ENCODE results near the gene NUDT8. TPM values are rescaled to one million over a fixed set of nuclear protein-coding genes. Genes with fewer than 3 reads are reported as not detected.
"Not testable (repeated sequence)": the region's sequence is repeated elsewhere in the genome, so short reads cannot be mapped to it uniquely, and the experiment has no call there.

The NUDT8 gene
- total RNA-seq, 1 donor from 2014 or later, result 22.6 TPM

DNA sequence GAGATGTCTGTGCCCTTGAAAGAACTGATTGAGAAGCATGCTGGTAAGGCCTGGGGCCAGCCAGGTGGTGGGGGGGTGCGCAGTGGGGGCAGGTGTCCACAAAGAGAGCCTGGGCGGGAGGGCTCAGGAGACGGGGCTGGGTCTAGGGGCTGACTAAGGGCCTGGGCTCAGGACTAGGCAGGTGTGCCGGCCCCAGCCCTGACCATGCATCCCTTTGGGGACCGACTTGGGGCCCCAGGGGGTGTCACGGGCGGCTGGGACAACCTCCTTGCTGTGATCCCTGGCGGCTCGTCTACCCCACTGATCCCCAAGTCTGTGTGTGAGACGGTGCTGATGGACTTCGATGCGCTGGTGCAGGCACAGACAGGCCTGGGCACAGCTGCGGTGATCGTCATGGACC is 18.6 kb downstream of the NUDT8 start:
- peak; percentile 56 for DNase-seq
- H3K4me1 Mint-ChIP-seq, result peaks cover 28% of the 10 kb centered on the region
- H3K4me3 Mint-ChIP-seq, result no peak overlapping the region
- H3K27ac Mint-ChIP-seq, result no peak overlapping the region
- intact Hi-C loops (cut with micrococcal nuclease), result no loop called here
- no peaks in the 10 kb centered on the region for H3K27me3 Mint-ChIP-seq
- no peaks in the 10 kb centered on the region for H3K9me3 Mint-ChIP-seq
- H3K36me3 Mint-ChIP-seq (ENCODE audit: low read depth), result peaks cover 37% of the 10 kb centered on the region

DNA sequence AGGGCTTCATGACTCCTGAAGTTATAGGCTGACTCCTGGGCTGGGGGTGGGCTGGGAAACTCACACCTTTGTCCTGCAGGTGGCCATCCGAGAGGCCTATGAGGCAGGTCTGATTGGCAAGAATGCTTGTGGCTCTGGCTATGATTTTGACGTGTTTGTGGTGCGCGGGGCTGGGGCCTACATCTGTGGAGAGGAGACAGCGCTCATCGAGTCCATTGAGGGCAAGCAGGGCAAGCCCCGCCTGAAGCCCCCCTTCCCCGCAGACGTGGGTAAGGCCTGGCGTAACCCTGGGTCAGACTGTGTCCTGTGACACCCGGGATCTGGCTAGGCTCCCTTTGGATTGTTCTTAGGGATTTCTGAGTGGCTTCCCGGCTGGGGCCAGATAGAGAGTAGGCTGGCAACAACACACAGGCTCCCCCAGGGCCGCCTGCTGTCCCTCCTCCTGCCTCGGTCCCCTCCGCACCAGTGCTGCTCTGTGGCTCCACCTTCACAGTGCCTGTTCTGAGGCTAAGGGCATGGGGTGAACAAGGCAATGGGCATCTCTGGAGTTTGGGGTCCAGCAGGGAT is 19.4 kb downstream of the NUDT8 start:
- Mint-ChIP-seq H3K9me3 (no peaks in the 10 kb centered on the region), H3K27me3 (no peaks in the 10 kb centered on the region), H3K36me3 (ENCODE audit: low read depth) (peaks cover 37% of the 10 kb centered on the region), H3K4me3 (no peak overlapping the region), H3K4me1 (peaks cover 31% of the 10 kb centered on the region), H3K27ac (no peak overlapping the region)
- intact Hi-C loops (cut with micrococcal nuclease), result no loop called here
- no peak for DNase-seq

DNA sequence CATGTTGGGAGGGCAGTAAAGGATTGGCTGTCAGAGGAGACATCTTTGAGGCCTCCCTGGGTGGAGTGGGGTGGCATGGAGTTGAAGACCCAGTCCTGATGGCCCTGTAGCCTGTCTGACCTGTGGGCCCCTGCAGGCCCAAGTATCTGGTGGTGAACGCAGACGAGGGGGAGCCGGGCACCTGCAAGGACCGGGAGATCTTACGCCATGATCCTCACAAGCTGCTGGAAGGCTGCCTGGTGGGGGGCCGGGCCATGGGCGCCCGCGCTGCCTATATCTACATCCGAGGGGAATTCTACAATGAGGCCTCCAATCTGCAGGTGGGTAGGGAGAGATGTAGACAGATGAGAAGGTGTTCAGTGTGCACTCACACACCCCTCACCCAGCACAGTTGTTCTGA is 20.4 kb downstream of the NUDT8 start:
- intact Hi-C loops (cut with micrococcal nuclease), result loop anchor here (10.0 kb wide), 1 partner anchor 185 kb away; the partner anchor contains the start of gene RPS6KB2
- Mint-ChIP-seq H3K36me3 (ENCODE audit: low read depth) (peaks cover 37% of the 10 kb centered on the region), H3K9me3 (no peaks in the 10 kb centered on the region), H3K4me1 (peaks cover 27% of the 10 kb centered on the region), H3K27ac (no peak overlapping the region), H3K4me3 (no peak overlapping the region), H3K27me3 (no peaks in the 10 kb centered on the region)
- DNase-seq, result no peak

DNA sequence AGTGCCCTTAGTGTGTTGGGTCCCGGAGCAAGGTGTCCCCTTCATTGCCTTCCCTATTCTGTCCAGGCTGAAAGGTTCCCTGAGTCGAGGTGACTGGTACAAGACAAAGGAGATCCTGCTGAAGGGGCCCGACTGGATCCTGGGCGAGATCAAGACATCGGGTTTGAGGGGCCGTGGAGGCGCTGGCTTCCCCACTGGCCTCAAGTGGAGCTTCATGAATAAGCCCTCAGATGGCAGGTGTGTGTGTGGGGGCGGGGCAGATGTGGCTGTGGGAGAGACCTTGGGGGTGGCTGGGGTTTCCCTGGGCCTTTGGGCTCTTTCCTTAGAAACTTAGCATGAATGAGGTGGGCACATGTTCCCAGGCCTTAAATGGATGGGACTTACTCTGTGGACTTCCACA is 21.3 kb downstream of the NUDT8 start:
- intact Hi-C loops (cut with micrococcal nuclease), result loop anchor here (10.0 kb wide), 1 partner anchor 184 kb away; the partner anchor contains the start of gene RPS6KB2
- H3K36me3 Mint-ChIP-seq (ENCODE audit: low read depth), result peaks cover 33% of the 10 kb centered on the region
- no peak for DNase-seq
- no peaks in the 10 kb centered on the region for H3K27me3 Mint-ChIP-seq
- H3K4me3 Mint-ChIP-seq, result peak overlapping the region; percentile 95
- H3K4me1 Mint-ChIP-seq, result peaks cover 20% of the 10 kb centered on the region
- no peaks in the 10 kb centered on the region for H3K9me3 Mint-ChIP-seq
- peak overlapping the region; percentile 94 for H3K27ac Mint-ChIP-seq

DNA sequence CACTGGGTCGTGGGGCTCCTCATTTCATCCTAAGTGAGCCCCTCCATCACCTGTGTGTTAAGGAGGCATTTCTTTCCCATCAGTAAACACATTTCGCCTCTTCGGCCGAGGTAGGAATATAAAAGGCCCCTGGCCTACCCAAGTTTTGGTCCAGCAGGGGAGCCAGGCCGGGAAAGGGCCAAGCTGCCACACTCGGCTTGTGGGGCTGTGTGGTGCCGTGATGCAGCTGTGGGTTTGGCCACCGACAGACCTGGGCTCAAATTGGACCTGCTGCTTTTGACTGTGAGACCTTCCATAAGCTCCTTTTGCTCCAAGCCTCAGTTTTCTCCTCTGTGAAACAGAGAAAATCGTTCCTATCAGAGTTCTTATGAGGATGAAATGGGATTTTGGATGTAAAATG is 22.2 kb downstream of the NUDT8 start:
- Mint-ChIP-seq H3K27ac (peak overlapping the region; percentile 94), H3K27me3 (peaks cover 7% of the 10 kb centered on the region), H3K9me3 (no peaks in the 10 kb centered on the region), H3K36me3 (ENCODE audit: low read depth) (peaks cover 29% of the 10 kb centered on the region), H3K4me1 (peaks cover 18% of the 10 kb centered on the region), H3K4me3 (peak overlapping the region; percentile 95)
- no peak for DNase-seq
- intact Hi-C loops (cut with micrococcal nuclease), result loop anchor here (2.0 to 10.0 kb wide), 3 partner anchors 21 to 183 kb away; partner anchors contain the start of genes CDK2AP2, NUDT8 and RPS6KB2

DNA sequence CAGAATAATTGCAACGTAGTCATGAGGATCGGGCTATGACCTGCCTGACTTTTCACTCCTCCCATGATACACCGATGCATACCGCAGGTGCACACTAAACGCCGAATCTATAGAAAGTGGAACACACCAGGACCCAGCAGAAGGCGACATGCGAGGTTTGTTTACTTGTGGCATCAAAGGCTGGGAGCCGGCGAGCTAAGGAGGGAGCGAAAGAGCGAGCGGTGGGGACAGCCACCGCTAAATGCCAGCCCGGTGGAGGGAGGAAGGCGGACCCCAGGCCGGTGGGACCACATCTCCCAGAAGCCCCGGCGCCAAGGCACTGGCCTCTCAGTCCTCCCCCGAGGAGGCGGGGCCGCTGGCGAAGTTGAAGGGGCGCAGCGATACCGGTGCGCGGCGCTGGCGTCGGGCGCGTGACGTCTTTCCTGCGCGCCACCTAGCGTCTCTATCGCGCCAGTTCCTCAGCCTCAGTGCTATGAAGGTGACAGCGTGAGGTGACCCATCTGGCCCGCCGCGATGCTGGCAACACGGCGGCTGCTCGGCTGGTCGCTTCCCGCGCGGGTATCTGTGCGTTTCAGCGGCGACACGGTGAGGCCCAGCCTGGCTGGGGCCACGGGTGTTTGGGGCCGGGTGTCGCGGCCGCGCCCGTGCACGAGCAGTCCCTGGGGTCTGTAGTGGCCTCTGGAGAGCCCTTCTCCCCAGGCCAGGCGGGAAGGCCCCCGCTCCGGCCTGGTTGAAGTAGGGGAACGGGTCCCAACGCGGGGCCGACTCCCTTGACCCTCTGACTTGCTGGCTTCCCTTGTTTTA is 23.0 kb downstream of the NUDT8 start, which contains the start of gene NDUFV1:
NDUFV1 (plus strand) TSS at position 445 of the 804 bp plus-strand sequence; CDS start at position 514, 69 bp downstream.
- Mint-ChIP-seq H3K4me3 (peak within 1 kb of the TSS; percentile 95), H3K4me1 (peaks cover 18% of the 10 kb centered on the region), H3K27me3 (peaks cover 9% of the 10 kb centered on the region), H3K27ac (peak within 1 kb of the TSS; percentile 95), H3K9me3 (no peaks in the 10 kb centered on the region), H3K36me3 (ENCODE audit: low read depth) (peaks cover 22% of the 10 kb centered on the region)
- intact Hi-C loops (cut with micrococcal nuclease), result loop anchor here (1.0 to 10.0 kb wide), 4 partner anchors 8 to 182 kb away; partner anchors contain the start of genes CDK2AP2, NUDT8 and RPS6KB2
- peak; percentile 99 for DNase-seq

DNA sequence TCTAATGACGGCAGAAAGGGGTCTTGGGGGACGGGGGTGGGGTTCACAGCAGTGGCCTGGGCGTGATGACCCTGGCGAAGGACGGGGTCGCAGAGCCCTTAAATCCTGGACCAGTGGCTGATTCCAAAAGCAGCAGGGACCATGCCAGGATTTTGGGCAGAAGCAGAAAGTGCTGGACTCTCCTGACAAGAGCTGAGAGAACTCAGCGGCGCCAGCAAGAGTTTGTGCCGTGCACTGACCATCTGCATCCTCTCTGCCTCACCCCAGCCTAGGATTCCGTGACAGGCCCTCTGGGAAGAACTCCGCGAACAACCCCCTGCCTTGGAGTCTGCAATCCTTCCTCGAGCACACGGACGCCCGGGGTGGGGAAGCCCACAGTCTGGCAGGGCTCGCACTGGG is 23.6 kb downstream of the NUDT8 start:
- H3K36me3 Mint-ChIP-seq (ENCODE audit: low read depth), result peaks cover 22% of the 10 kb centered on the region
- peak overlapping the region; percentile 95 for H3K27ac Mint-ChIP-seq
- intact Hi-C loops (cut with micrococcal nuclease), result loop anchor here (1.0 to 10.0 kb wide), 4 partner anchors 8 to 181 kb away; partner anchors contain the start of genes CDK2AP2, NUDT8 and RPS6KB2
- no peaks in the 10 kb centered on the region for H3K9me3 Mint-ChIP-seq
- H3K4me3 Mint-ChIP-seq, result peak overlapping the region; percentile 95
- peaks cover 18% of the 10 kb centered on the region for H3K4me1 Mint-ChIP-seq
- no peak for DNase-seq
- H3K27me3 Mint-ChIP-seq, result peaks cover 12% of the 10 kb centered on the region

- Mint-ChIP-seq H3K4me1 (peaks cover 22% of the 10 kb centered on the region), H3K27ac (peak overlapping the region; percentile 64), H3K36me3 (ENCODE audit: low read depth) (peaks cover 17% of the 10 kb centered on the region), H3K9me3 (no peaks in the 10 kb centered on the region), H3K4me3 (peak overlapping the region; percentile 78), H3K27me3 (peaks cover 18% of the 10 kb centered on the region)
- DNase-seq, result no peak
- intact Hi-C loops (cut with micrococcal nuclease), result loop anchor here (1.0 to 10.0 kb wide), 4 partner anchors 9 to 181 kb away; partner anchors contain the start of genes CDK2AP2, NUDT8 and RPS6KB2
These were observed 24.3 kb downstream of the NUDT8 start for GRCh38 chr11:67605231-67606011.

GRCh38 chr11:67604815-67605214 is 24.9 kb downstream of the NUDT8 start:
- intact Hi-C loops (cut with micrococcal nuclease), result loop anchor here (10.0 kb wide), 1 partner anchor 180 kb away; the partner anchor contains the start of gene RPS6KB2

GRCh38 chr11:67604119-67604518 is 25.6 kb downstream of the NUDT8 start:
- H3K36me3 Mint-ChIP-seq (ENCODE audit: low read depth); H3K27ac Mint-ChIP-seq; DNase-seq; H3K9me3 Mint-ChIP-seq: not testable (repeated sequence)
- Mint-ChIP-seq H3K4me1 (peaks cover 23% of the 10 kb centered on the region), H3K4me3 (peak overlapping the region; percentile 22), H3K27me3 (peaks cover 30% of the 10 kb centered on the region)
- intact Hi-C loops (cut with micrococcal nuclease), result loop anchor here (10.0 kb wide), 1 partner anchor 179 kb away; the partner anchor contains the start of gene RPS6KB2

More at GRCh38 chr11:67604815-67605214, 24.9 kb downstream of the NUDT8 start:
- H3K4me3 Mint-ChIP-seq, result peak overlapping the region; percentile 22
- H3K27ac Mint-ChIP-seq, result no peak overlapping the region
- H3K27me3 Mint-ChIP-seq, result peaks cover 24% of the 10 kb centered on the region
- H3K36me3 Mint-ChIP-seq (ENCODE audit: low read depth), result peaks cover 13% of the 10 kb centered on the region
- no peak for DNase-seq
- no peaks in the 10 kb centered on the region for H3K9me3 Mint-ChIP-seq
- peaks cover 23% of the 10 kb centered on the region for H3K4me1 Mint-ChIP-seq

DNA sequence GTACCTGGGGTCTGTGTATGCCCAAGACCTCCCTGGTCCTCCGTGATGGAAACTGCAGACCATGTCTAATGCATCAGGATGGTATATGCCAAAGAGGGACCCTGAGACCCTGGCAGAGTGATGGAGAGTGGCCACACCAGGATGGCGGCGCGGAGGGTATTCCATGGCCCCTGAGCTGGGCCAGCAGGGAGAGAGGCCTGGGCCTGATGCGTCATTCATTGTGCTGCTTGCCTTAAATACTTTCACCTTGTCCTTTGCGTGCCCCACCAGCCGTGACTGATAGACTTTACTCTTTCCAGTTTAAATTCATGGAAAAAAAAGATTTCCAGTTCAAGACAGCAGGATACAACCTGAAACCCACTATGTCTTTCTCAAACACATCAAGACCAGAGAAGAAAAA is 28.6 kb downstream of the NUDT8 start:
- intact Hi-C loops (cut with micrococcal nuclease), result loop anchor here (10.0 kb wide), 1 partner anchor 176 kb away; the partner anchor contains the start of gene RPS6KB2
- Mint-ChIP-seq H3K9me3 (peaks cover 3% of the 10 kb centered on the region), H3K36me3 (ENCODE audit: low read depth) (no peaks in the 10 kb centered on the region), H3K27me3 (peaks cover 37% of the 10 kb centered on the region), H3K4me1 (peaks cover 9% of the 10 kb centered on the region), H3K4me3 (no peak overlapping the region), H3K27ac (no peak overlapping the region)
- no peak for DNase-seq

GRCh38 chr11:67600324-67601029 is 29.3 kb downstream of the NUDT8 start:
- no peaks in the 10 kb centered on the region for H3K36me3 Mint-ChIP-seq (ENCODE audit: low read depth)
- intact Hi-C loops (cut with micrococcal nuclease), result loop anchor here (10.0 kb wide), 1 partner anchor 176 kb away; the partner anchor contains the start of gene RPS6KB2
- no peak for DNase-seq
- peaks cover 3% of the 10 kb centered on the region for H3K9me3 Mint-ChIP-seq
- H3K4me1 Mint-ChIP-seq, result peaks cover 5% of the 10 kb centered on the region
- H3K4me3 Mint-ChIP-seq, result no peak overlapping the region
- H3K27me3 Mint-ChIP-seq, result peaks cover 37% of the 10 kb centered on the region
- H3K27ac Mint-ChIP-seq, result no peak overlapping the region

DNA sequence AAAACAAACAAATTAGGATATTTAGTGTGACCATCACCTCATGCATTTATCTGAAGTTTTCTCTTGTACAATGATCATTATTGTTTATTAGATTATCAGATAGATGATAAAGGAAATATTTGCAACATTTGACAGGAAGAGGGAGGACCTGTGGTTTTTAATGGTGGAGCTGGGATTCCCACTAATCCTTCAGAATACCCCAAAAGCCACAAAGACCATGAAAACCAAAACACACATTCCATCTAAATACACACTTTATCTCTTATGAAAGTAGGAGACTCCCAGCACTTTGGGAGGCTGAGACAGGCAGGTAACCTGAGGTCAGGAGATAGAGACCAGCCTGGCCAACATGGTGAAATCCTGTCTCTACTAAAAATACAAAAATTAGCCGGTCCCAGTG is 30.6 kb downstream of the NUDT8 start:
- peaks cover 5% of the 10 kb centered on the region for H3K4me1 Mint-ChIP-seq
- intact Hi-C loops (cut with micrococcal nuclease), result no loop called here
- H3K27me3 Mint-ChIP-seq, result peaks cover 37% of the 10 kb centered on the region
- H3K4me3 Mint-ChIP-seq, result no peak overlapping the region
- H3K36me3 Mint-ChIP-seq (ENCODE audit: low read depth), result no peaks in the 10 kb centered on the region
- DNase-seq, result no peak
- H3K27ac Mint-ChIP-seq, result no peak overlapping the region
- H3K9me3 Mint-ChIP-seq, result peaks cover 3% of the 10 kb centered on the region
